PFSK-1 (cell line): ENCODE results near the gene ZNF8.

Experiments
- FOXP2 ChIP-seq: optimal IDR thresholded peaks from 2 replicates; pipeline ENCODE3; 2011; ENCODE audit warnings: borderline replicate concordance, control low read depth, inconsistent platforms; ENCODE audit not compliant: insufficient read depth; ENCODE audit errors: extremely low read length, extremely low read depth
- POLR2AphosphoS5 ChIP-seq: IDR thresholded peaks from 2 replicates; pipeline ENCODE4 v1.6.1; 2012; ENCODE audit warnings: low read depth, mild to moderate bottlenecking, control low read depth, low read length, moderate library complexity
- SIN3A ChIP-seq: IDR thresholded peaks from 2 replicates; pipeline ENCODE4 v1.6.1; 2012; ENCODE audit warnings: mild to moderate bottlenecking, low read length, moderate library complexity, borderline replicate concordance; ENCODE audit not compliant: insufficient read depth
- TF ChIP-seq, protein P1 (sequence below), 2 experiments: IDR thresholded peaks; 2 replicates each; pipeline versions ENCODE4 v1.6.1 to v1.8.0; 2011 to 2012; ENCODE audit warnings: low read depth in 2 of 2, low read length in 2 of 2, control low read depth in 1 of 2, inconsistent platforms in 1 of 2, mild to moderate bottlenecking in 1 of 2, moderate library complexity in 1 of 2; ENCODE audit not compliant: insufficient read depth in 1 of 2

DNA sequence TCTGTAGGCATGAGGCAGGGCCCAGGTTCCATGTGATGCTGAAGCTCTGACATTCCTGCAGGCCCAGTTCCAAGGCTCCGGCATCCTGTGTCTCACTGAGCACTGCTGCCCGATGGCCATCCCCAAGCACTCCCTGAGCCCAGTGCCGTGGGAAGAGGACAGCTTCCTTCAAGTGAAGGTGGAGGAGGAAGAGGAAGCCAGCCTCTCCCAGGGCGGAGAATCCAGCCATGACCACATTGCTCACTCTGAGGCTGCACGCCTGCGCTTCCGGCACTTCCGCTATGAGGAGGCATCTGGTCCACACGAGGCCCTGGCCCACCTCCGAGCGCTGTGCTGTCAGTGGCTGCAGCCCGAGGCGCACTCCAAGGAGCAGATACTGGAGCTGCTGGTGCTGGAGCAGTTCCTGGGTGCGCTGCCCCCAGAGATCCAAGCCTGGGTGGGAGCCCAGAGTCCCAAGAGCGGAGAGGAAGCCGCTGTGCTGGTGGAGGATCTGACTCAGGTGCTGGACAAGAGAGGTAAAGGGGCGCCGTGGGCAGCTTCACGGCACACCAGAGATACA, 56.0 kb downstream of the ZNF8 start:
- TF ChIP-seq POLR2AphosphoS5 = no peak
- TF ChIP-seq, protein P1, sequence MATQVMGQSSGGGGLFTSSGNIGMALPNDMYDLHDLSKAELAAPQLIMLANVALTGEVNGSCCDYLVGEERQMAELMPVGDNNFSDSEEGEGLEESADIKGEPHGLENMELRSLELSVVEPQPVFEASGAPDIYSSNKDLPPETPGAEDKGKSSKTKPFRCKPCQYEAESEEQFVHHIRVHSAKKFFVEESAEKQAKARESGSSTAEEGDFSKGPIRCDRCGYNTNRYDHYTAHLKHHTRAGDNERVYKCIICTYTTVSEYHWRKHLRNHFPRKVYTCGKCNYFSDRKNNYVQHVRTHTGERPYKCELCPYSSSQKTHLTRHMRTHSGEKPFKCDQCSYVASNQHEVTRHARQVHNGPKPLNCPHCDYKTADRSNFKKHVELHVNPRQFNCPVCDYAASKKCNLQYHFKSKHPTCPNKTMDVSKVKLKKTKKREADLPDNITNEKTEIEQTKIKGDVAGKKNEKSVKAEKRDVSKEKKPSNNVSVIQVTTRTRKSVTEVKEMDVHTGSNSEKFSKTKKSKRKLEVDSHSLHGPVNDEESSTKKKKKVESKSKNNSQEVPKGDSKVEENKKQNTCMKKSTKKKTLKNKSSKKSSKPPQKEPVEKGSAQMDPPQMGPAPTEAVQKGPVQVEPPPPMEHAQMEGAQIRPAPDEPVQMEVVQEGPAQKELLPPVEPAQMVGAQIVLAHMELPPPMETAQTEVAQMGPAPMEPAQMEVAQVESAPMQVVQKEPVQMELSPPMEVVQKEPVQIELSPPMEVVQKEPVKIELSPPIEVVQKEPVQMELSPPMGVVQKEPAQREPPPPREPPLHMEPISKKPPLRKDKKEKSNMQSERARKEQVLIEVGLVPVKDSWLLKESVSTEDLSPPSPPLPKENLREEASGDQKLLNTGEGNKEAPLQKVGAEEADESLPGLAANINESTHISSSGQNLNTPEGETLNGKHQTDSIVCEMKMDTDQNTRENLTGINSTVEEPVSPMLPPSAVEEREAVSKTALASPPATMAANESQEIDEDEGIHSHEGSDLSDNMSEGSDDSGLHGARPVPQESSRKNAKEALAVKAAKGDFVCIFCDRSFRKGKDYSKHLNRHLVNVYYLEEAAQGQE (IDR thresholded peaks at IDR 0.05; ENCODE audit: insufficient read depth in 1 of 2, low read depth in 2 of 2, low read length in 2 of 2) = no peak
- no peak for TF ChIP-seq SIN3A
- TF ChIP-seq FOXP2 = no peak
